ENCODE data around the gene IQCM.
"Not testable (repeated sequence)": the region's sequence is repeated elsewhere in the genome, so short reads cannot be mapped to it uniquely, and the experiment has no call there.

The IQCM gene

DNA sequence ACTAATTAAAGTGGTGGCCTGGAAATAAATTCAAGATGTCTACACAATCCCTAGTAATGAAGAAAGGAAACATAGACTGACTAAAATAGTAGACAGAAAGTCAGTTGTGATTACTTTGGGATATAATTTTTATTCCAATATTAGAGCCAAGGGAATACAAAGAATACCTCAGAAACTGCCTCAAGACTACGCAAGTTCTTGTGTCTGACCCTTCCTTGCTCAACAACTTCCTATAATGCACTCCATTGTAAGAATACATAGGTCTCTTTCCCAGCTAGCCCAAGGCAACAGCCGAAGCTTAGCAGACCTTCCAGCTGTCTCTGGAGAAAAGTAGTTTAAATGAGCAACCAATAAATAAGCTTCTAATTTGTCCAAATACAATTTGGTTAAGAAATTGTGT is 315.9 kb downstream of the IQCM start:
- no peak for DNase-seq (ENCODE audit: extremely low read depth, low read depth)
- TF ChIP-seq, protein P1, sequence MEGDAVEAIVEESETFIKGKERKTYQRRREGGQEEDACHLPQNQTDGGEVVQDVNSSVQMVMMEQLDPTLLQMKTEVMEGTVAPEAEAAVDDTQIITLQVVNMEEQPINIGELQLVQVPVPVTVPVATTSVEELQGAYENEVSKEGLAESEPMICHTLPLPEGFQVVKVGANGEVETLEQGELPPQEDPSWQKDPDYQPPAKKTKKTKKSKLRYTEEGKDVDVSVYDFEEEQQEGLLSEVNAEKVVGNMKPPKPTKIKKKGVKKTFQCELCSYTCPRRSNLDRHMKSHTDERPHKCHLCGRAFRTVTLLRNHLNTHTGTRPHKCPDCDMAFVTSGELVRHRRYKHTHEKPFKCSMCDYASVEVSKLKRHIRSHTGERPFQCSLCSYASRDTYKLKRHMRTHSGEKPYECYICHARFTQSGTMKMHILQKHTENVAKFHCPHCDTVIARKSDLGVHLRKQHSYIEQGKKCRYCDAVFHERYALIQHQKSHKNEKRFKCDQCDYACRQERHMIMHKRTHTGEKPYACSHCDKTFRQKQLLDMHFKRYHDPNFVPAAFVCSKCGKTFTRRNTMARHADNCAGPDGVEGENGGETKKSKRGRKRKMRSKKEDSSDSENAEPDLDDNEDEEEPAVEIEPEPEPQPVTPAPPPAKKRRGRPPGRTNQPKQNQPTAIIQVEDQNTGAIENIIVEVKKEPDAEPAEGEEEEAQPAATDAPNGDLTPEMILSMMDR (IDR thresholded peaks at IDR 0.05; ENCODE audit: low read depth, low read length): no peak

DNA sequence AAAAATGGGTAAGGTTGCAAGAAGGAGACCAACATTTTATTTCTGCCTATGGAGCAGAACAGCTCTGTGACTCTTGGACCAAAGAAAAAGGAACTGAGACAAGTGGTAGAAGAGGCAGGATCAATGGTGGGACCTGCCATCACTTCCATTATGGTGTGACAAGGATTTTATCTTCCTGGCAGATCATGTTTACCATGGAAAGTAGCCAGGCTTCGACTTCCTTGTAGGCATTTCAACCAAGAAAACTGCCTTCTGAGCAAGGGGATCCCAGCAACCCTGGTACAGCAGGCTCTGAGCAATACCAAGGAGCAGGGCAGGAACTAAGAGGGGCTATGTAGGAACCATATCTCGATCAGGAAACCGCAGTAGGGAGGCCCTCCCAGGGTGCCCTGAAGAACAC is 317.4 kb downstream of the IQCM start:
- no peak for DNase-seq (ENCODE audit: extremely low read depth, low read depth)
- TF ChIP-seq, protein P1 (IDR thresholded peaks at IDR 0.05; ENCODE audit: low read depth, low read length): no peak

DNA sequence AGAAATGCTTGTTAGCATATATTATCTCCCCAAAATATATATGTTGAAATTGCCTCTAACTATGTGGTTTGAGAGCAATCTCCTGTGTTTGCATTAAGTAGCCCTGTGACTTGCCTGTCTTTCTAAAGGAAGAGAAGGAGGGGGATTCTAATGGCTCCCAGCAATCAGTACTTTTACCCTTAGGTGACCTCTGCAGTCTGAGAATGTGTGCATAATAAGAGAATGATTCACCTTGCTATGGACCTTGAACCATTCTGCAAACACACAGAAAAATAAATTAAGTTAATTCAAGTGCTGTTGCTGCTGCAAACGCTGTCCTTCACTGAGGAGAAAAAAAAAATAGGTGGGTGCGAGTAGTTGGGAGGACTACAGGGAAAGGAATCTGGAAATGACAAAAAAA is 322.2 kb downstream of the IQCM start:
- no peak for DNase-seq (ENCODE audit: extremely low read depth, low read depth)
- TF ChIP-seq, protein P1 (IDR thresholded peaks at IDR 0.05; ENCODE audit: low read depth, low read length): no peak

DNA sequence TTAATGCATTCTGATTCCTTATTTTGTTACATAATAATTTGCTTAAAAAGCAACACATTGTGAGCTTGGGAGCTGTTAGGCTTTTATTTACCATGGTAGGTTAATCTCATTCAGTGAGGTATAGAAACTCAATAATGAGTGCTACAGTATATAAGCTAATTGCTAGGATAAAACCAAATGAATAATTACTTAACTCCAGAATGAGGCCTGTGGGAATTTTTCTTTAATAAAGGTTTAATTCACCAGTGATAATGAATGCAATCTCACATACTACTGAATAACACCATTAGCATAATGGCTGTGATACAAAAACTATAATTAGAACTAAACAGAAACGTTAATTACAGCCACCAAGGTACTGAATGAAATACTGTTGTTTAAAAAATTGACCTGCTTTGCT is 326.3 kb downstream of the IQCM start:
- TF ChIP-seq, protein P1 (IDR thresholded peaks at IDR 0.05; ENCODE audit: low read depth, low read length): no peak

GRCh38 chr4:149486861-149487260 is 328.8 kb downstream of the IQCM start:
- DNase-seq (ENCODE audit: extremely low read depth, low read depth): no peak
- TF ChIP-seq, protein P1 (IDR thresholded peaks at IDR 0.05; ENCODE audit: low read depth, low read length): no peak

More for the DNA sequence above, 326.3 kb downstream of the IQCM start:
- DNase-seq (ENCODE audit: extremely low read depth, low read depth): no peak

GRCh38 chr4:149468669-149469068 is 347.0 kb downstream of the IQCM start:
- DNase-seq (ENCODE audit: extremely low read depth, low read depth): not testable (repeated sequence)

DNA sequence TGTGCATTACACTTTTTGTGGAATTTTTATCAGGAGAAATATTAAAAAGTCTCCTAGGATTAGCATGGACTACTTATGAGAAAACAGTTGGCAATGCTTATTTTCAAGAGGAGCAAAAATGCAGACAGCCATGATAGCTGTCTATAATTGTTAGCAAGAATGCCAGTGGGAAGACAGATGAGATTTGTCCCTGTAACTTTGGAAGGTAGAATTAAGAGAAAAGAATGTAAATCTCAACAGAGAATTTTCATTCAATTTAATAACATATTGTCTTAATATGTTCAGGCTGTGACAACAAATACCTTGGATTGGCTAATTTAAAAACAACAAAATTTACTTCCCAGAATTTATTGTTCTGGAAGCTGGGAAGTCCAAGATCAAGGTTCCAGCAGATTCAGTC is 349.2 kb downstream of the IQCM start:
- TF ChIP-seq, protein P1 (IDR thresholded peaks at IDR 0.05; ENCODE audit: low read depth, low read length): no peak
- DNase-seq (ENCODE audit: extremely low read depth, low read depth): no peak

- TF ChIP-seq, protein P1 (IDR thresholded peaks at IDR 0.05; ENCODE audit: low read depth, low read length): no peak
- DNase-seq (ENCODE audit: extremely low read depth, low read depth): no peak
Observed at GRCh38 chr4:149465955-149466354, 349.7 kb downstream of the IQCM start.

Data from AG09319 (cell line).